ENCODE measurements around the gene CBLL1. TPM values are rescaled to one million over a fixed set of nuclear protein-coding genes. Genes with fewer than 3 reads are reported as not detected.

The CBLL1 gene
- polyA plus RNA-seq, 1 of the 3 experiments (the other 2 are of a cell fraction): 28.8 TPM

DNA sequence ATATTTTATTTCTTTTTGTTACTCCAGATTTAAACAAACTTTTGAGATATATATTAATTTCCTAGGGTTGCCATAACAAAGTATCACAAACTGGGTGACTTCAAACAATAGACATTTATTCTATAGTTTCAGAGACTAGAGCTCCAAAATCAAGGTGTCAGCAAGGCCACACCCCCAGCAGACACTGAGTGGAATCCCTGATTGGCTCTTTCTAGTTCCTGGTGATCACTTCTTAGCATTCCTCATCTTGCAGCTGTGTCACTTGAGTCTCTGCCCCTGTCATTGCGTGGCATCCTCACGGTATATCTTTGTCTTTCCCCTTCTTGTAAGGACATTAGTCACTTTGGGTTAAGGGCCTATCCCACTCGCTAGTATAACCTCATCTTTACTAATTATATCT is 66.7 kb downstream of the CBLL1 start:
- 74% methylated on average over 3 of the region's 3 CpGs for WGBS (ENCODE audit: low lambda C conversion rate)

More for the DNA sequence above, 66.7 kb downstream of the CBLL1 start:
- Histone ChIP-seq H3K9me3 (no peaks in the 10 kb centered on the region), H3K4me1 (ENCODE audit: control insufficient read depth in 1 of 2, insufficient read depth in 2 of 2, low read depth in 1 of 2, low read length in 1 of 2) (no peaks in the 10 kb centered on the region), H3K9ac (no peak overlapping the region), H3K36me3 (replicated peaks in 1 of 2; ENCODE audit: control insufficient read depth in 1 of 2, insufficient read depth in 2 of 2, low read length in 1 of 2) (no peaks in the 10 kb centered on the region), H4K20me1 (ENCODE audit: insufficient read depth) (no peaks in the 10 kb centered on the region), H3K27ac (ENCODE audit: low read depth in 2 of 2, low read length in 1 of 2) (no peak overlapping the region), H3K27me3 (ENCODE audit: insufficient read depth) (no peaks in the 10 kb centered on the region), H3F3A (replicated peaks; ENCODE audit: insufficient read depth) (no peaks in the 10 kb centered on the region), H3K4me3 (ENCODE audit: low read depth in 2 of 2, low read length in 1 of 2) (no peak overlapping the region), H3K79me2 (ENCODE audit: insufficient read depth) (no peaks in the 10 kb centered on the region), H2AFZ (ENCODE audit: low read depth) (no peak overlapping the region), H3K9me2 (no peaks in the 10 kb centered on the region), H3K4me2 (no peak overlapping the region)
- TF ChIP-seq TAF1 (IDR thresholded peaks at IDR 0.05; ENCODE audit: borderline replicate concordance, low read depth, low read length): no peak
- TF ChIP-seq CTCF (IDR thresholded peaks at IDR 0.05): no peak
- no peak for TF ChIP-seq USF1 (IDR thresholded peaks at IDR 0.05; ENCODE audit: borderline replicate concordance, low read depth)
- TF ChIP-seq POLR2AphosphoS5 (IDR thresholded peaks at IDR 0.05; ENCODE audit: low read depth, low read length): no peak
- TF ChIP-seq FOXJ3 (CRISPR knock-in tag; IDR thresholded peaks at IDR 0.05): no peak
- TF ChIP-seq IRF3 (IDR thresholded peaks at IDR 0.05; ENCODE audit: low read depth, low read length): no peak
- TF ChIP-seq JUND (IDR thresholded peaks at IDR 0.05): no peak
- no peak for TF ChIP-seq ZBTB33 (IDR thresholded peaks at IDR 0.05; ENCODE audit: borderline replicate concordance, low read depth)
- CTCF ChIA-PET: no interaction called here
- DNase-seq: no peak
- POLR2A ChIA-PET: no interaction called here

Other genes with a start within 250 kb of the CBLL1 start
- gene COG5, start 180.2 kb upstream of the CBLL1 start, polyA plus RNA-seq (2012; rRNA removed): 21.2 and 28.6 TPM in 2 replicates
- gene DUS4L, start 180.2 kb upstream of the CBLL1 start, polyA plus RNA-seq (2012; rRNA removed): 9.7 and 11.5 TPM in 2 replicates
- 29.2 and 46.2 TPM in 2 replicates for gene BCAP29, start 163.9 kb upstream of the CBLL1 start, polyA plus RNA-seq (2012; rRNA removed)
- gene SLC26A4, start 83.3 kb upstream of the CBLL1 start, polyA plus RNA-seq (2012; rRNA removed): 0.61 and 0.78 TPM in 2 replicates
- not detected in 2 replicates for gene SLC26A3, start 59.1 kb downstream of the CBLL1 start, polyA plus RNA-seq (2012; rRNA removed)
- gene DLD, start 147.0 kb downstream of the CBLL1 start, polyA plus RNA-seq (2012; rRNA removed): 140 and 197 TPM in 2 replicates

Data from SK-N-SH (cell line).